Activated CD8-positive, alpha-beta memory T cell treated with anti-CD3 and anti-CD28 coated beads for 1 hour (primary cell): ENCODE data around the gene TPPP2.
A peak's percentile ranks its signal among the peaks of the same experiment; 100 is the strongest.
"Not testable (repeated sequence)": the region's sequence is repeated elsewhere in the genome, so short reads cannot be mapped to it uniquely, and the experiment has no call there.

Experiments used
- DNase-seq, 2 donors: peaks; one replicate each; pipeline ENCODE4 v3.0.0-alpha.2; 2020; ENCODE audit warnings: low read depth in 1 of 2; ENCODE audit errors: extremely low read depth in 1 of 2

The TPPP2 gene

GRCh38 chr14:21029917-21030316 lies at the start of gene TPPP2:
TSS of gene TPPP2 (plus strand) at chr14:21030217. CDS start at chr14:21030582, 365 bp downstream.
- DNase-seq: no peak

- no peak for DNase-seq
Observed at GRCh38 chr14:20980906-20981305, 49.1 kb upstream of the TPPP2 start.

- no peak for DNase-seq
Observed at GRCh38 chr14:20982646-20983369, 47.2 kb upstream of the TPPP2 start.

GRCh38 chr14:20985650-20986049 lies 44.4 kb upstream of the TPPP2 start:
- DNase-seq: not testable (repeated sequence)

GRCh38 chr14:20986811-20987210 lies 43.2 kb upstream of the TPPP2 start:
- DNase-seq: no peak

GRCh38 chr14:20988717-20989470 lies 41.1 kb upstream of the TPPP2 start:
- DNase-seq: no peak

- DNase-seq: no peak
Observed at GRCh38 chr14:20989471-20989786, 40.6 kb upstream of the TPPP2 start.

- peak; percentile 62 to 64 for DNase-seq
Observed at GRCh38 chr14:20989787-20990600, 40.0 kb upstream of the TPPP2 start, which contains the start of gene METTL17. TSS of gene METTL17 (plus strand) at chr14:20989980. CDS start at chr14:20990003, 23 bp downstream.

GRCh38 chr14:20996521-20996920 lies 33.5 kb upstream of the TPPP2 start:
- DNase-seq: no peak

- no peak for DNase-seq
Observed at GRCh38 chr14:20997115-20997514, 32.9 kb upstream of the TPPP2 start.

- no peak for DNase-seq
Observed at GRCh38 chr14:20997564-20997963, 32.5 kb upstream of the TPPP2 start.

GRCh38 chr14:20998139-20998538 lies 31.9 kb upstream of the TPPP2 start:
- no peak for DNase-seq

GRCh38 chr14:20998674-20999366 lies 31.2 kb upstream of the TPPP2 start, which contains the start of gene SLC39A2:
TSS of gene SLC39A2 (plus strand) at chr14:20999293. CDS start at chr14:20999447, 154 bp downstream.
- no peak for DNase-seq

GRCh38 chr14:20999591-20999990 lies 30.4 kb upstream of the TPPP2 start:
- DNase-seq: no peak

GRCh38 chr14:21001218-21001617 lies 28.8 kb upstream of the TPPP2 start:
- no peak for DNase-seq

- DNase-seq: no peak
Observed at GRCh38 chr14:21003788-21004346, 26.1 kb upstream of the TPPP2 start.

- DNase-seq: not testable (repeated sequence)
Observed at GRCh38 chr14:21009721-21010120, 20.3 kb upstream of the TPPP2 start.

- DNase-seq: no peak
Observed at GRCh38 chr14:21011136-21011535, 18.9 kb upstream of the TPPP2 start.

- peak; percentile 51 to 76 for DNase-seq
Observed at GRCh38 chr14:21014761-21015190, 15.2 kb upstream of the TPPP2 start.

- no peak for DNase-seq
Observed at GRCh38 chr14:21015312-21015711, 14.7 kb upstream of the TPPP2 start.
